ENCODE measurements around the gene VCP.
"Not testable (repeated sequence)": the region's sequence is repeated elsewhere in the genome, so short reads cannot be mapped to it uniquely, and the experiment has no call there.

DNA sequence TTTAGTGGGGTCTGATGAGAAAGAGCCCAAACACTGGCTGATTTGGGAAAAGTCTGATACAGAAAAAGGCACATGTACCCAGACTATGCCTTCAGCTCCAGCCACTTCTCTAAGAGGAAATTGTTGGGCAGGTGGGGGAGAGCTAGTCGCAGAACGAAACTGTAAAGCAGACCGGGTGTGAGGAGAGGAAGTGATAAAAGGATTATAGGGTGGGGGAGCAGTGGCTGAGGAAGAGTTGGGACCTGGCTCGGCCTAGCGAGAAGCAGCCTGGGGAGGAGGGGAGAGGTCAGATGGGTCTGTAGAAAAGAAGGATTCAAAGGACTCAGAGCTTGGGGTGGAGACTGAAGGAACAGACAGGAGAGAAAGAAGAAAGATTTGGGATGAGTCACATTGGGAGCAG, 49.0 kb downstream of the VCP start:
- not testable (repeated sequence) for TF ChIP-seq POLR2A, EP300 (IDR thresholded peaks at IDR 0.05)
- TF ChIP-seq, protein P1, sequence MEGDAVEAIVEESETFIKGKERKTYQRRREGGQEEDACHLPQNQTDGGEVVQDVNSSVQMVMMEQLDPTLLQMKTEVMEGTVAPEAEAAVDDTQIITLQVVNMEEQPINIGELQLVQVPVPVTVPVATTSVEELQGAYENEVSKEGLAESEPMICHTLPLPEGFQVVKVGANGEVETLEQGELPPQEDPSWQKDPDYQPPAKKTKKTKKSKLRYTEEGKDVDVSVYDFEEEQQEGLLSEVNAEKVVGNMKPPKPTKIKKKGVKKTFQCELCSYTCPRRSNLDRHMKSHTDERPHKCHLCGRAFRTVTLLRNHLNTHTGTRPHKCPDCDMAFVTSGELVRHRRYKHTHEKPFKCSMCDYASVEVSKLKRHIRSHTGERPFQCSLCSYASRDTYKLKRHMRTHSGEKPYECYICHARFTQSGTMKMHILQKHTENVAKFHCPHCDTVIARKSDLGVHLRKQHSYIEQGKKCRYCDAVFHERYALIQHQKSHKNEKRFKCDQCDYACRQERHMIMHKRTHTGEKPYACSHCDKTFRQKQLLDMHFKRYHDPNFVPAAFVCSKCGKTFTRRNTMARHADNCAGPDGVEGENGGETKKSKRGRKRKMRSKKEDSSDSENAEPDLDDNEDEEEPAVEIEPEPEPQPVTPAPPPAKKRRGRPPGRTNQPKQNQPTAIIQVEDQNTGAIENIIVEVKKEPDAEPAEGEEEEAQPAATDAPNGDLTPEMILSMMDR (IDR thresholded peaks at IDR 0.05): not testable (repeated sequence)

Data from tibial nerve (tissue), 4 donors.